Neutrophil (primary cell): ENCODE results near the gene ISCA1.
"Not testable (repeated sequence)": the region's sequence is repeated elsewhere in the genome, so short reads cannot be mapped to it uniquely, and the experiment has no call there.

Experiments used
- H3K27ac ChIP-seq: fragments of 200-600 bp; sonication (generic); 2 replicates; pipeline ENCODE4 v1.5.1; 2016; ENCODE audit warnings: mild to moderate bottlenecking, moderate library complexity
- H3K27me3 ChIP-seq: fragments of 200-600 bp; sonication (generic); 2 replicates; pipeline ENCODE4 v1.6.0; 2016; ENCODE audit warnings: mild to moderate bottlenecking
- H3K36me3 ChIP-seq: fragments of 200-600 bp; sonication (generic); 2 replicates; pipeline ENCODE4 v1.5.1; 2017
- H3K4me1 ChIP-seq, 2 experiments: fragments of 200-600 bp in 1 of 2; sonication (generic) in 1 of 2; 1 replicate in 1 of 2; 2 replicates in 1 of 2; pipeline versions ENCODE4 v1.5.1 to v1.6.1; 2013 to 2016; ENCODE audit warnings: low read depth in 1 of 2, low read length in 1 of 2, mild to moderate bottlenecking in 1 of 2, moderate library complexity in 1 of 2; ENCODE audit not compliant: control insufficient read depth in 1 of 2, insufficient read depth in 1 of 2
- H3K4me3 ChIP-seq, 2 experiments: fragments of 200-600 bp in 1 of 2; sonication (generic) in 1 of 2; 1 replicate in 1 of 2; 2 replicates in 1 of 2; pipeline ENCODE4 v1.5.1; 2013 to 2016; ENCODE audit warnings: low read depth in 1 of 2, low read length in 1 of 2, mild to moderate bottlenecking in 1 of 2, moderate library complexity in 1 of 2
- H3K9me3 ChIP-seq: fragments of 200-600 bp; sonication (generic); 2 replicates; pipeline ENCODE4 v1.5.1; 2016
- CTCF ChIP-seq: fragments of 200-600 bp; sonication (generic); IDR thresholded peaks from 2 replicates; pipeline ENCODE4 v1.5.1; 2016; ENCODE audit warnings: antibody characterized with exemption

Gene ISCA1

GRCh38 chr9:86315078-86315477 is 32.7 kb upstream of the ISCA1 start:
- H3K4me3 ChIP-seq, result no peak overlapping the region
- H3K36me3 ChIP-seq, result peaks cover 100% of the 10 kb centered on the region
- no peaks in the 10 kb centered on the region for H3K9me3 ChIP-seq
- H3K27me3 ChIP-seq, result no peaks in the 10 kb centered on the region
- no peak for TF ChIP-seq CTCF
- no peaks in the 10 kb centered on the region for H3K4me1 ChIP-seq
- H3K27ac ChIP-seq, result no peak overlapping the region

- not testable (repeated sequence) for H3K4me3 ChIP-seq
- H3K36me3 ChIP-seq, result peaks cover 100% of the 10 kb centered on the region
Measured at GRCh38 chr9:86312959-86313358, 30.6 kb upstream of the ISCA1 start.

GRCh38 chr9:86308687-86309086 is 26.3 kb upstream of the ISCA1 start:
- Histone ChIP-seq H3K4me1 (no peaks in the 10 kb centered on the region), H3K27me3 (no peaks in the 10 kb centered on the region), H3K4me3 (no peak overlapping the region), H3K9me3 (no peaks in the 10 kb centered on the region), H3K27ac (no peak overlapping the region), H3K36me3 (peaks cover 100% of the 10 kb centered on the region)
- no peak for TF ChIP-seq CTCF

More at GRCh38 chr9:86312959-86313358, 30.6 kb upstream of the ISCA1 start:
- H3K4me1 ChIP-seq, H3K9me3 ChIP-seq, H3K27ac ChIP-seq, H3K27me3 ChIP-seq: not testable (repeated sequence)

GRCh38 chr9:86304236-86304730 is 21.9 kb upstream of the ISCA1 start:
- Histone ChIP-seq H3K27ac (no peak overlapping the region), H3K36me3 (peaks cover 100% of the 10 kb centered on the region), H3K9me3 (no peaks in the 10 kb centered on the region), H3K27me3 (no peaks in the 10 kb centered on the region), H3K4me1 (no peaks in the 10 kb centered on the region), H3K4me3 (no peak overlapping the region)
- TF ChIP-seq CTCF, result no peak

GRCh38 chr9:86303316-86303975 is 21.1 kb upstream of the ISCA1 start:
- Histone ChIP-seq H3K27me3 (no peaks in the 10 kb centered on the region), H3K4me1 (no peaks in the 10 kb centered on the region), H3K27ac (no peak overlapping the region), H3K4me3 (no peak overlapping the region), H3K9me3 (no peaks in the 10 kb centered on the region), H3K36me3 (peaks cover 100% of the 10 kb centered on the region)
- no peak for TF ChIP-seq CTCF

GRCh38 chr9:86301686-86302085 is 19.3 kb upstream of the ISCA1 start:
- Histone ChIP-seq H3K9me3 (no peaks in the 10 kb centered on the region), H3K4me3 (no peak overlapping the region), H3K27ac (peak overlapping the region; percentile 15), H3K27me3 (no peaks in the 10 kb centered on the region), H3K4me1 (no peaks in the 10 kb centered on the region), H3K36me3 (peaks cover 100% of the 10 kb centered on the region)
- no peak for TF ChIP-seq CTCF
